IPS-NIHi7 (cell line): Measurements from ENCODE around the gene ARHGAP20.

ENCODE experiments used
- DNase-seq: peaks from one replicate; pipeline ENCODE4 v3.0.0; 2012; ENCODE audit warnings: mixed read lengths; ENCODE audit errors: extremely low spot score

The ARHGAP20 gene

GRCh38 chr11:110529043-110529442 is 183.2 kb downstream of the ARHGAP20 start:
- peak; percentile 53 for DNase-seq

- DNase-seq = no peak
These were observed 185.1 kb downstream of the ARHGAP20 start for GRCh38 chr11:110527146-110527545.
